Endometrial microvascular endothelial cells (primary cell): ENCODE results near the gene ORAI3. TPM values are rescaled to one million over a fixed set of nuclear protein-coding genes. Genes with fewer than 3 reads are reported as not detected.

Experiments used
- in situ Hi-C: cut with HindIII; loops from 2 replicates; pipeline ENCODE4 v1.10.0; 2017; ENCODE audit warnings: low sequenced_read_pairs, low pct_unique_long_range_greater_than_20kb; ENCODE audit errors: inconsistent ontology term
- total RNA-seq: library from RNA; depleted of rRNA; stranded (reverse); fragments of >200 nt; gene quantifications from one replicate; pipeline ENCODE4 v1.2.3, GENCODE V29; 2015; ENCODE audit errors: inconsistent ontology term

The ORAI3 gene
- total RNA-seq, 1 donor from 2014 or later, result 13.4 TPM

GRCh38 chr16:30942426-30942806, 6.5 kb upstream of the ORAI3 start:
- in situ Hi-C loops, result no loop called here

GRCh38 chr16:30944352-30944751, 4.5 kb upstream of the ORAI3 start:
- in situ Hi-C loops, result no loop called here

- in situ Hi-C loops, result no loop called here
Measured at GRCh38 chr16:30946671-30947540, 2.0 kb upstream of the ORAI3 start.

- in situ Hi-C loops, result no loop called here
Measured at GRCh38 chr16:30947541-30947858, 1.4 kb upstream of the ORAI3 start.

- in situ Hi-C loops, result no loop called here
Measured at GRCh38 chr16:30947859-30948666, 805 bp upstream of the ORAI3 start.

- in situ Hi-C loops, result loop anchor here (25.0 kb wide), 1 partner anchor 112 kb away; the partner anchor contains the start of genes ZNF646 and ZNF668
Measured at GRCh38 chr16:30949650-30950515, 1.0 kb downstream of the ORAI3 start.

- in situ Hi-C loops, result loop anchor here (25.0 kb wide), 1 partner anchor 112 kb away; the partner anchor contains the start of genes ZNF646 and ZNF668
Measured at GRCh38 chr16:30950516-30951065, 1.7 kb downstream of the ORAI3 start.

- in situ Hi-C loops, result loop anchor here (25.0 kb wide), 1 partner anchor 111 kb away; the partner anchor contains the start of genes ZNF646 and ZNF668
Measured at GRCh38 chr16:30951193-30951592, 2.3 kb downstream of the ORAI3 start.

- in situ Hi-C loops, result loop anchor here (25.0 kb wide), 1 partner anchor 111 kb away; the partner anchor contains the start of genes ZNF646 and ZNF668
Measured at GRCh38 chr16:30951750-30952149, 2.9 kb downstream of the ORAI3 start.

GRCh38 chr16:30953111-30953510, 4.2 kb downstream of the ORAI3 start:
- in situ Hi-C loops, result loop anchor here (25.0 kb wide), 1 partner anchor 109 kb away; the partner anchor contains the start of genes ZNF646 and ZNF668

- in situ Hi-C loops, result loop anchor here (25.0 kb wide), 1 partner anchor 109 kb away; the partner anchor contains the start of genes ZNF646 and ZNF668
Measured at GRCh38 chr16:30953511-30954124, 4.8 kb downstream of the ORAI3 start.

GRCh38 chr16:30954993-30955392, 6.1 kb downstream of the ORAI3 start:
- in situ Hi-C loops, result loop anchor here (25.0 kb wide), 1 partner anchor 107 kb away; the partner anchor contains the start of genes ZNF646 and ZNF668

GRCh38 chr16:30956601-30957455, 8.0 kb downstream of the ORAI3 start:
- in situ Hi-C loops, result loop anchor here (25.0 kb wide), 1 partner anchor 105 kb away; the partner anchor contains the start of genes ZNF646 and ZNF668

- in situ Hi-C loops, result loop anchor here (25.0 kb wide), 1 partner anchor 105 kb away; the partner anchor contains the start of genes ZNF646 and ZNF668
Measured at GRCh38 chr16:30957456-30958174, 8.7 kb downstream of the ORAI3 start, which contains the start of gene SETD1A. TSS of gene SETD1A (plus strand) at chr16:30957754. CDS start at chr16:30958732, 978 bp downstream.

GRCh38 chr16:30958175-30959079, 9.6 kb downstream of the ORAI3 start:
- in situ Hi-C loops, result loop anchor here (25.0 kb wide), 1 partner anchor 104 kb away; the partner anchor contains the start of genes ZNF646 and ZNF668
